Measurements from ENCODE around the gene GRAMD1B.

Gene GRAMD1B

GRCh38 chr11:123577081-123577598 is 147.1 kb downstream of the GRAMD1B start:
- peak; percentile 75 for TF ChIP-seq MYC (IDR thresholded peaks at IDR 0.05; ENCODE audit: low read depth, low read length)
- no peak for TF ChIP-seq POLR2A (IDR thresholded peaks at IDR 0.05; ENCODE audit: extremely low read depth, insufficient read length)
- TF ChIP-seq, protein P1, sequence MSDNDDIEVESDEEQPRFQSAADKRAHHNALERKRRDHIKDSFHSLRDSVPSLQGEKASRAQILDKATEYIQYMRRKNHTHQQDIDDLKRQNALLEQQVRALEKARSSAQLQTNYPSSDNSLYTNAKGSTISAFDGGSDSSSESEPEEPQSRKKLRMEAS (IDR thresholded peaks at IDR 0.05; ENCODE audit: low read depth, low read length) = peak; percentile 82
- peak; percentile 93 for TF ChIP-seq CTCF (IDR thresholded peaks at IDR 0.05; ENCODE audit: low read depth, low read length)
- peak; percentile 60 for DNase-seq (ENCODE audit: low read depth)
- H3K4me3 ChIP-seq (ENCODE audit: low read depth, low read length) = no peak overlapping the region

GRCh38 chr11:123578778-123579481 is 148.9 kb downstream of the GRAMD1B start:
- TF ChIP-seq, protein P1 (IDR thresholded peaks at IDR 0.05; ENCODE audit: low read depth, low read length) = no peak
- TF ChIP-seq POLR2A (IDR thresholded peaks at IDR 0.05; ENCODE audit: extremely low read depth, insufficient read length) (no peak), CTCF (IDR thresholded peaks at IDR 0.05; ENCODE audit: low read depth, low read length) (no peak), MYC (IDR thresholded peaks at IDR 0.05; ENCODE audit: low read depth, low read length) (no peak)
- no peak overlapping the region for H3K4me3 ChIP-seq (ENCODE audit: low read depth, low read length)
- no peak for DNase-seq (ENCODE audit: low read depth)

DNA sequence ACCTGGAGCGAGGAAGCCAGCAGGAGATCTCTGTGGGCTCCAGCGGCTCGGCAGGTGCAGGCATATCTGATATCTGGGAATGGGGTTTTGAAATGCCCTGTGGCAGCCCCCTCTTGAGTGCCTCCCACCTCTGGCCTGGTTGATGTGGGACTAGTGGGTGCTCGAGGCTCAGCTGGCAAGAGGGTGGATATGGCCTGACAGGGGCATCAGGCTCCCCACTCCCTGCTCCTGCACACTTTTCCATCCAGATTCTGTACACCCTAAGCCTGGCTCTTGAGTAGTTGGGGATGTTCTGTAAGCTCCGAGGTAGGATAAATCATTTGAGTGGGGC is 149.4 kb downstream of the GRAMD1B start:
- H3K4me3 ChIP-seq (ENCODE audit: low read depth, low read length) = no peak overlapping the region
- no peak for DNase-seq (ENCODE audit: low read depth)
- TF ChIP-seq POLR2A (IDR thresholded peaks at IDR 0.05; ENCODE audit: extremely low read depth, insufficient read length) = no peak
- no peak for TF ChIP-seq MYC (IDR thresholded peaks at IDR 0.05; ENCODE audit: low read depth, low read length)
- no peak for TF ChIP-seq CTCF (IDR thresholded peaks at IDR 0.05; ENCODE audit: low read depth, low read length)
- TF ChIP-seq, protein P1 (IDR thresholded peaks at IDR 0.05; ENCODE audit: low read depth, low read length) = no peak

GRCh38 chr11:123580137-123580536 is 150.1 kb downstream of the GRAMD1B start:
- no peak for DNase-seq (ENCODE audit: low read depth)
- no peak overlapping the region for H3K4me3 ChIP-seq (ENCODE audit: low read depth, low read length)

DNA sequence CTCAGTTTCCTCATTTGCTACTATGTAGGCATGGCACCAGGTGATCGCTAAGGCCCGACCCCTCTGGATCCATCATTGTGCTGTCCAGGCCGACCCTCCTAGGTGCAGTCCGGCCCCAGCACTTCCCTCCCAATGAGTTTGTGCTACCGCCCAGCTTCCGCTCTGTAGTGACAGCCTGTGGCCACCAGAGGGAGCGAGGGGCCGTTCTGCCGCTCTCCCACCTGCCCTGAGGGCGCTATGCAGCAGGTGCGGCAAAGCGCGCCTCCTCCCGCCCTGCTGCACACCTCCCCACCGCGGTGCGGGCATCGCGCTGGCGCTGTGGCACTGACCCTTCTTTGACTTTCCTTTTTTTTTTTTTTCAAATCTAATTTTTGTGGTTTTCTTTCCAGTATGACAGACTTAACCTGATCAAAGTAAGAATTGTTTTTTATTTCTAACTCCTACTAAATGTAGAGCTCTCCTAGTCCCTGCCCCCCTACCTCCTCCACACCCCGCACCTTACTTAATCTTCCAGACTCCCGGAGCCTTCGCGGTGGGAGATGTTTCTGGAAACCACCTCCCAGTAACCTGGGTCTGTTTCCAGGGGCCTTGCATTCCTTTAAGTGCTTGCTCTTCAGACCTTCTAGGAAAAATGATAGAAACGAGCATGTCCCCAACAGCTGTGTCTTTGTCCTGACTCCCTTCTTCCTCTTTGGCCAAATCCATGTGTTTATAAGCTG is 150.6 kb downstream of the GRAMD1B start:
- DNase-seq (ENCODE audit: low read depth) = peak; percentile 40
- no peak overlapping the region for H3K4me3 ChIP-seq (ENCODE audit: low read depth, low read length)
- TF ChIP-seq CTCF (IDR thresholded peaks at IDR 0.05; ENCODE audit: low read depth, low read length) = peak; percentile 77
- TF ChIP-seq POLR2A (IDR thresholded peaks at IDR 0.05; ENCODE audit: extremely low read depth, insufficient read length) = no peak

More at GRCh38 chr11:123580137-123580536, 150.1 kb downstream of the GRAMD1B start:
- no peak for TF ChIP-seq CTCF (IDR thresholded peaks at IDR 0.05; ENCODE audit: low read depth, low read length)
- TF ChIP-seq, protein P1 (IDR thresholded peaks at IDR 0.05; ENCODE audit: low read depth, low read length) = no peak
- TF ChIP-seq MYC (IDR thresholded peaks at IDR 0.05; ENCODE audit: low read depth, low read length) = no peak
- no peak for TF ChIP-seq POLR2A (IDR thresholded peaks at IDR 0.05; ENCODE audit: extremely low read depth, insufficient read length)
